SK-N-MC (cell line): ENCODE measurements around the gene HOXA5.

ENCODE experiments used
- EZH2 ChIP-seq: fragments of 200-600 bp; sonication (generic); IDR thresholded peaks from one replicate; pipeline ENCODE4 v1.6.1; 2017; ENCODE audit warnings: antibody characterized with exemption
- POLR2AphosphoS5 ChIP-seq: IDR thresholded peaks from 2 replicates; pipeline ENCODE4 v1.6.1; 2012; ENCODE audit warnings: mild to moderate bottlenecking, low read depth, low read length, borderline replicate concordance

DNA sequence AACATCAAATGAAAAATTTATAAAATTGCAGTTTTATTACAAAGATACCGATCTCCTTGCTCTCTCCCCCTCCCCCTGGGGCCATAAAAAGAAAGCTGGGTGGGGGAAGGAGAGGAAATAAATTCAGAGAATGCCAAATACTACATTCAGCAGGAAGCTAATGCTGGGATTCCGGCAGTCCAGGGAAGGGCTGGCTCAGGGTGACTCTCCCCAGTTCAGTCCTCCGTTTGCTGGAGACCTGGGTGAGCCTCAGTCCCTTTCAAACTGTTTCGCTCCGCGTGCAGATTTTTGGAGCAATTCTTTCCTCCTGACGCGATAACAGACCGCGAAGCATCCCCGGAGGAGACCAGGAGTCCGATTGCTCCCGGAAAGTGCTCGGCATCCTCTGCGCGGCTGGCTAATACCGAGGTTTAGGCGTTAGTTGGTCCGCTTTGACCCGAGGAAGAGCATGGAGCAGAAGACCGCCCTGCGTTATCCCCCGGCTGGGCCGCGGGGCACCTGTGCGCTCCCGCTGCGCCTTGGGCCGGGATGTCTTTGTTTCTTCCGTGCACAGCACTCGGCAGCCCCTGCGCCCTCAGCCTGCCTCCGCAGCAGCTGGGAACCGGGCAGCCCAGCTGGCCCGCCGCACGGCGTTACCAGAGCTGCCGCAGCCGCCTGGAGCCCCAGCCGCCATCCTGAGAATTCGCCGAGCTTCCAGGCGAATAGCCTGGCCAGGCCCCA is 37.1 kb downstream of the HOXA5 start:
- no peak for TF ChIP-seq EZH2
- TF ChIP-seq POLR2AphosphoS5, result no peak
